HCT116 (cell line): ENCODE results near the gene FHDC1. TPM values are rescaled to one million over a fixed set of nuclear protein-coding genes. Genes with fewer than 3 reads are reported as not detected.

ENCODE experiments used
- ATAC-seq: fragments of 200-7000 bp; cut with Tn5 transposase; 2 replicates; pipeline ENCODE4 v1.9.1; 2020; ENCODE audit warnings: mild to moderate bottlenecking, moderate library complexity
- BruUV-seq: library from RNA; stranded (reverse); fragments of 400-500 nt; replicated peaks from 2 replicates; lab custom pipeline; 2021; lab: Mats Ljungman, UMichigan
- CTCF ChIA-PET: fragments of 300-600 bp; sonication (Branson Sonifier 250); formaldehyde crosslinking; loops from one replicate; lab custom pipeline; 2021; ENCODE audit warnings: antibody characterized with exemption; lab: Charles Lee
- POLR2A ChIA-PET: fragments of 300-600, 350-600 bp; sonication (Branson Sonifier 250); formaldehyde crosslinking; loops from one replicate; lab custom pipeline; 2021; ENCODE audit warnings: antibody characterized with exemption; lab: Charles Lee
- RAD21 ChIA-PET, 2 experiments: fragments of 300-600 bp; sonication (Branson Sonifier 250); formaldehyde crosslinking; loops; one replicate each; lab custom pipeline; 2023; ENCODE audit warnings: low total read pairs in 2 of 2; ENCODE audit not compliant: uncharacterized antibody in 2 of 2, unreplicated experiment in 2 of 2, low non-redundant PET in 1 of 2; lab: Charles Lee
- DNase-seq: peaks from one replicate; pipeline ENCODE4 v3.0.0-alpha.2; 2010; ENCODE audit warnings: low read depth, low spot score
- H2AFZ ChIP-seq: fragments of 200-600 bp; shearing (Covaris generic), sonication (generic); 2 replicates; pipeline ENCODE4 v1.6.1; 2017; ENCODE audit warnings: low read depth, mixed run types, mixed read lengths, antibody characterized with exemption, low read length; ENCODE audit not compliant: poor library complexity, severe bottlenecking
- H3K27ac ChIP-seq: 2 replicates; pipeline ENCODE4 v1.5.1; 2012; ENCODE audit warnings: low read depth, low read length
- H3K27me3 ChIP-seq: fragments of 200-600 bp; sonication (generic); 2 replicates; pipeline ENCODE4 v1.6.1; 2016; ENCODE audit warnings: mixed run types, low read length, mixed read lengths; ENCODE audit not compliant: insufficient read depth
- H3K36me3 ChIP-seq, 2 experiments: fragments of 200-500 bp in 1 of 2; fragments of 200-600 bp in 1 of 2; sonication (Bioruptor generic) in 1 of 2; sonication (generic) in 1 of 2; 2 replicates each; pipeline versions ENCODE4 v1.5.1 to v1.6.1; 2014 to 2016; ENCODE audit warnings: low read length in 2 of 2, inconsistent platforms in 1 of 2, mixed read lengths in 1 of 2, mixed run types in 1 of 2; ENCODE audit not compliant: insufficient read depth in 2 of 2, control insufficient read depth in 1 of 2
- H3K4me1 ChIP-seq, 2 experiments: fragments of 200-600 bp in 1 of 2; sonication (generic) in 1 of 2; 2 replicates each; pipeline versions ENCODE4 v1.5.1 to v1.6.1; 2012 to 2017; ENCODE audit warnings: low read length in 2 of 2, inconsistent platforms in 1 of 2, mild to moderate bottlenecking in 1 of 2, mixed read lengths in 1 of 2, mixed run types in 1 of 2, moderate library complexity in 1 of 2; ENCODE audit not compliant: insufficient read depth in 2 of 2, control insufficient read depth in 1 of 2
- H3K4me2 ChIP-seq: fragments of 200-600 bp; sonication (generic); 2 replicates; pipeline ENCODE4 v1.6.1; 2017; ENCODE audit warnings: mixed run types, low read length, mixed read lengths
- H3K4me3 ChIP-seq, 2 experiments: fragments of 200-600 bp in 1 of 2; sonication (generic) in 1 of 2; replicated peaks in 1 of 2; 2 replicates each; pipeline ENCODE4 v1.5.1; 2011 to 2016; ENCODE audit warnings: low read length in 2 of 2, control low read depth in 1 of 2, low read depth in 1 of 2, mild to moderate bottlenecking in 1 of 2, mixed read lengths in 1 of 2, mixed run types in 1 of 2
- H3K79me2 ChIP-seq: fragments of 200-600 bp; sonication (generic); 2 replicates; pipeline ENCODE4 v1.6.1; 2017; ENCODE audit warnings: mild to moderate bottlenecking, mixed run types, low read length, moderate library complexity, mixed read lengths; ENCODE audit not compliant: insufficient read depth
- H3K9ac ChIP-seq: fragments of 200-600 bp; sonication (generic); 2 replicates; pipeline ENCODE4 v1.6.1; 2016; ENCODE audit warnings: low read length, mixed read lengths
- H3K9me2 ChIP-seq: fragments of 200-600 bp; sonication (generic), shearing (Covaris generic); 2 replicates; pipeline ENCODE4 v1.6.1; 2017; ENCODE audit warnings: mixed run types, mild to moderate bottlenecking, moderate library complexity; ENCODE audit not compliant: insufficient read depth
- H3K9me3 ChIP-seq, 2 experiments: fragments of 200-500 bp in 1 of 2; fragments of 200-600 bp in 1 of 2; sonication (Bioruptor generic) in 1 of 2; sonication (generic) in 1 of 2; 2 replicates each; pipeline ENCODE4 v1.6.1; 2014 to 2017; ENCODE audit warnings: low read length in 2 of 2, mixed read lengths in 2 of 2, inconsistent platforms in 1 of 2, low read depth in 1 of 2, mild to moderate bottlenecking in 1 of 2, mixed run types in 1 of 2, moderate library complexity in 1 of 2; ENCODE audit not compliant: control insufficient read depth in 1 of 2, insufficient read depth in 1 of 2
- H4K20me1 ChIP-seq: fragments of 200-600 bp; sonication (generic), shearing (Covaris generic); 2 replicates; pipeline ENCODE4 v1.6.1; 2017; ENCODE audit warnings: mixed run types, mild to moderate bottlenecking, moderate library complexity; ENCODE audit not compliant: insufficient read depth
- ATF3 ChIP-seq: IDR thresholded peaks from 2 replicates; pipeline ENCODE4 v1.6.1; 2012
- CBX3 ChIP-seq: IDR thresholded peaks from 2 replicates; pipeline ENCODE4 v1.6.1; 2012; ENCODE audit warnings: low read depth
- EGR1 ChIP-seq: IDR thresholded peaks from 2 replicates; pipeline ENCODE4 v1.6.1; 2012; ENCODE audit warnings: low read depth
- ELF1 ChIP-seq: IDR thresholded peaks from 2 replicates; pipeline ENCODE4 v1.6.1; 2012; ENCODE audit warnings: low read depth, borderline replicate concordance
- EZH2 ChIP-seq: fragments of 200-600 bp; sonication (generic); IDR thresholded peaks from 2 replicates; pipeline ENCODE4 v1.6.1; 2017; ENCODE audit warnings: antibody characterized with exemption, mixed run types
- EZH2phosphoT487 ChIP-seq: fragments of 200-600 bp; IDR thresholded peaks from 2 replicates; pipeline ENCODE4 v1.6.1; 2018; ENCODE audit warnings: antibody characterized with exemption, borderline replicate concordance
- FOSL1 ChIP-seq: IDR thresholded peaks from 2 replicates; pipeline ENCODE4 v1.6.1; 2012; ENCODE audit warnings: low read depth
- JUND ChIP-seq: IDR thresholded peaks from 2 replicates; pipeline ENCODE4 v1.6.1; 2012
- MAX ChIP-seq: IDR thresholded peaks from 2 replicates; pipeline ENCODE4 v1.6.1; 2012
- POLR2AphosphoS5 ChIP-seq: IDR thresholded peaks from 2 replicates; pipeline ENCODE4 v1.6.1; 2011; ENCODE audit warnings: mild to moderate bottlenecking, low read depth, low read length, moderate library complexity
- RAD21 ChIP-seq: IDR thresholded peaks from 2 replicates; pipeline ENCODE4 v1.6.1; 2012; ENCODE audit warnings: low read depth, mild to moderate bottlenecking
- SIN3A ChIP-seq: IDR thresholded peaks from 2 replicates; pipeline ENCODE4 v1.6.1; 2012; ENCODE audit warnings: low read depth
- SRF ChIP-seq: IDR thresholded peaks from 2 replicates; pipeline ENCODE4 v1.6.1; 2012; ENCODE audit warnings: low read depth
- TCF7L2 ChIP-seq: IDR thresholded peaks from 2 replicates; pipeline ENCODE4 v1.7.0; 2011; ENCODE audit warnings: borderline replicate concordance, inconsistent platforms; ENCODE audit not compliant: insufficient read depth, insufficient read length; ENCODE audit errors: extremely low read depth
- YY1 ChIP-seq: IDR thresholded peaks from 2 replicates; pipeline ENCODE4 v1.6.1; 2011; ENCODE audit warnings: low read length, low read depth, moderate library complexity, mild to moderate bottlenecking; ENCODE audit not compliant: insufficient replicate concordance; ENCODE audit errors: extremely low read depth
- ZBTB33 ChIP-seq: IDR thresholded peaks from 2 replicates; pipeline ENCODE4 v1.6.1; 2011; ENCODE audit warnings: mild to moderate bottlenecking, low read length, moderate library complexity; ENCODE audit not compliant: insufficient replicate concordance; ENCODE audit errors: extremely low read depth
- ZNF274 ChIP-seq: fragments of 200-500 bp; sonication (Bioruptor generic); IDR thresholded peaks from 2 replicates; pipeline ENCODE4 v1.6.1; 2014; ENCODE audit warnings: mild to moderate bottlenecking, low read depth, low read length, inconsistent platforms
- intact Hi-C: fragments of 100-400 bp; cut with micrococcal nuclease; formaldehyde crosslinking; loops from 2 replicates; pipeline ENCODE4 v1.10.0; 2022
- total RNA-seq: library from RNA; stranded (reverse); gene quantifications from one replicate; pipeline ENCODE4 v1.2.1, GENCODE V29; 2021; ENCODE audit not compliant: unreplicated experiment

Gene FHDC1
- total RNA-seq, 1 experiment from 2014 or later, result 1.8 TPM

- H3K4me2 ChIP-seq, result no peak overlapping the region
- H3K4me3 ChIP-seq, result no peak overlapping the region
- no peak for DNase-seq
- no peak overlapping the region for H3K9ac ChIP-seq
- H3K27me3 ChIP-seq, result no peaks in the 10 kb centered on the region
- H3K9me2 ChIP-seq, result no peaks in the 10 kb centered on the region
- H3K27ac ChIP-seq, result no peak overlapping the region
- ChIA-PET POLR2A (no interaction called here), CTCF (no interaction called here), RAD21 (no interaction called here)
- H2AFZ ChIP-seq, result no peak overlapping the region
- BruUV-seq, result no TSS peak
- no peaks in the 10 kb centered on the region for H4K20me1 ChIP-seq
- no peaks in the 10 kb centered on the region for H3K36me3 ChIP-seq
- H3K4me1 ChIP-seq, result no peaks in the 10 kb centered on the region
- no peaks in the 10 kb centered on the region for H3K79me2 ChIP-seq
- TF ChIP-seq SRF (no peak), FOSL1 (no peak), EGR1 (no peak), SIN3A (no peak), TCF7L2 (no peak), JUND (no peak), EZH2phosphoT487 (no peak), RAD21 (no peak), ELF1 (no peak), ATF3 (no peak), POLR2AphosphoS5 (no peak), YY1 (no peak), CBX3 (no peak), ZBTB33 (no peak), ZNF274 (no peak), EZH2 (no peak), MAX (no peak)
- no peaks in the 10 kb centered on the region for H3K9me3 ChIP-seq
- intact Hi-C loops, result no loop called here
- ATAC-seq, result no peak
These were observed 92.4 kb downstream of the FHDC1 start for GRCh38 chr4:153028535-153028934.

Other genes starting within 250 kb of the FHDC1 start
- gene TIGD4, start 156.6 kb upstream of the FHDC1 start, total RNA-seq, result 0.42 TPM
- 32.7 TPM for gene ARFIP1, start 156.4 kb upstream of the FHDC1 start, total RNA-seq